ENCODE results near the gene CRYAA. TPM values are rescaled to one million over a fixed set of nuclear protein-coding genes. Genes with fewer than 3 reads are reported as not detected.

The CRYAA gene
- total RNA-seq, 1 donor from 2014 or later: not detected

DNA sequence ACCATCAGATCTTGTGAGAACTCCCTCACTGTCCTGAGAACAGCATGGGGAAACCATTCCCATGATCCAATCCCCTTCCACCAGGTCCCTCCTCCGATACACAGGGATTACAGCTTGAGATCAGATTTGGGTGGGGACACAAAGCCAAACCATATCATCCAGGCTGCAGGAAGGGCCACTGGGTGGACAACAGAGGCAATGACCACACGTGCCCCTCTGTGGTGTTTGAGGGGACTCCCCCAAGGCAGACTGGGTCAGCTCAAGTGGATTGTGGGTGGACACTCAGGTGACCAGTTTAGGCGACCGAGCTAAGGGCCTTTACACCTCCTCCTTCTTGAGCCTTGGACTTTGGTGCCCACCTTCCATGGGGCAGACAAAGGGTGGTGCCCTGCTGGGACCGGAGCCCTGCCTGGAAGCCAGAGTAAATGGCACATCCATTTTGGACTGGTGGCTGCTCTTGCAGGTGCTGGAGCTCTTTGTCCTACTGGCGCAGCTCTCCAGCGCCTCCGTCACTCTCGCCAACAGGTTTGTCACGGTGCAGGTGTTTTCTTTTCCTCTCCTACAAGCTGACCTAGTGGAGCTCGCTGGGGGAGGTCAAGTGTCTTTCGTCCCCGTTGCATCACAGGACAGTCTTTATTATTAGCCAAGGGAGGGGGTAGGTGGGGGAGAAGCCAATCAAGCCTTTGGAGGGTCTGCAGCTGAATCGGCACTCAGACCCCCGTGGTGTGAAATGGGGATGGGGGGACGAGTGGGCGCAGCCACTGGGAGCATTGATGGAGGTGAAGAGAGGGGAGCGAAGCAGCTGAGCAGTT lies 37.6 kb downstream of the CRYAA start:
- Mint-ChIP-seq H3K4me1 (ENCODE audit: low read depth, unreplicated experiment) (no peaks in the 10 kb centered on the region), H3K9me3 (ENCODE audit: unreplicated experiment) (peaks cover 8% of the 10 kb centered on the region), H3K27me3 (ENCODE audit: unreplicated experiment) (peaks cover 5% of the 10 kb centered on the region), H3K36me3 (ENCODE audit: unreplicated experiment) (peaks cover 5% of the 10 kb centered on the region), H3K27ac (ENCODE audit: unreplicated experiment) (no peak overlapping the region), H3K4me3 (ENCODE audit: unreplicated experiment) (no peak overlapping the region)
- TF ChIP-seq, protein P1, sequence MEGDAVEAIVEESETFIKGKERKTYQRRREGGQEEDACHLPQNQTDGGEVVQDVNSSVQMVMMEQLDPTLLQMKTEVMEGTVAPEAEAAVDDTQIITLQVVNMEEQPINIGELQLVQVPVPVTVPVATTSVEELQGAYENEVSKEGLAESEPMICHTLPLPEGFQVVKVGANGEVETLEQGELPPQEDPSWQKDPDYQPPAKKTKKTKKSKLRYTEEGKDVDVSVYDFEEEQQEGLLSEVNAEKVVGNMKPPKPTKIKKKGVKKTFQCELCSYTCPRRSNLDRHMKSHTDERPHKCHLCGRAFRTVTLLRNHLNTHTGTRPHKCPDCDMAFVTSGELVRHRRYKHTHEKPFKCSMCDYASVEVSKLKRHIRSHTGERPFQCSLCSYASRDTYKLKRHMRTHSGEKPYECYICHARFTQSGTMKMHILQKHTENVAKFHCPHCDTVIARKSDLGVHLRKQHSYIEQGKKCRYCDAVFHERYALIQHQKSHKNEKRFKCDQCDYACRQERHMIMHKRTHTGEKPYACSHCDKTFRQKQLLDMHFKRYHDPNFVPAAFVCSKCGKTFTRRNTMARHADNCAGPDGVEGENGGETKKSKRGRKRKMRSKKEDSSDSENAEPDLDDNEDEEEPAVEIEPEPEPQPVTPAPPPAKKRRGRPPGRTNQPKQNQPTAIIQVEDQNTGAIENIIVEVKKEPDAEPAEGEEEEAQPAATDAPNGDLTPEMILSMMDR (IDR thresholded peaks at IDR 0.05; ENCODE audit: partially characterized antibody, unreplicated experiment): no peak
- no peak for DNase-seq

DNA sequence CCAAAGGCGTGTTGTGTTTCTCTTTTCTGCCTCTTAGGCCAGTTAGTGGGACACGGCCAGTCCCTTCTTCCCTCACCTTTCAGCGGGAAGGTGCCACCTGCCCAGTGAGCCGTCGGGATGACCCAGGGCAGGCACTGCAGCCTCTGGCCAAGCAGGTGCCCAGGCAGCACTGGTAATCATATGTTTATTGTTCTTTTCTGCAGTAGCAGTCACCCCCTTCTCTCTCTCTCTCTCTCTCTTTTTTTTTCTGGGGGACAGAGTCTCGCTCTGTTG lies 38.2 kb downstream of the CRYAA start:
- Mint-ChIP-seq H3K36me3 (ENCODE audit: unreplicated experiment) (peaks cover 5% of the 10 kb centered on the region), H3K4me3 (ENCODE audit: unreplicated experiment) (no peak overlapping the region), H3K27ac (ENCODE audit: unreplicated experiment) (no peak overlapping the region), H3K27me3 (ENCODE audit: unreplicated experiment) (peaks cover 5% of the 10 kb centered on the region), H3K4me1 (ENCODE audit: low read depth, unreplicated experiment) (no peaks in the 10 kb centered on the region), H3K9me3 (ENCODE audit: unreplicated experiment) (peaks cover 8% of the 10 kb centered on the region)
- TF ChIP-seq, protein P1 (IDR thresholded peaks at IDR 0.05; ENCODE audit: partially characterized antibody, unreplicated experiment): no peak
- DNase-seq: no peak

DNA sequence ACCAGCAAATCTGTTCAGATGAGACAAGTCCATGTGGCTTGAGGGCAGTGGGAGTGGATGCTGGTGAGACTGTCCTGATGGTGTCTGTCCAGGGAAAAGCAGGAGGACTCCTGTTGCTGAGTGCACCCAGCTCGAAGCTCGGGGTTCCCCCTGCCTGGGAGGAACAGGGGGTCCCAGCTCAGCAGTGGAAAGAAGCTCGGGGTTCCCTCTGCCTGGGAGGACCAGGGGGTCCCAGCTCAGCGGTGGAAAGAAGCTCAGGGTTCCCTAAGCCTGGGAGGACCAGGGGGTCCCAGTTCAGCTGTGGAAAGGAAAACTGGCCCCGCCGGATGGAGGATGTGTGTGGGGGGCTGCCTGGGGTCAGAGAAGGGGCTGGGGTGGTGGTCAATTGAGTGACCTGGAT lies 39.1 kb downstream of the CRYAA start:
- H3K27ac Mint-ChIP-seq (ENCODE audit: unreplicated experiment): no peak overlapping the region

DNA sequence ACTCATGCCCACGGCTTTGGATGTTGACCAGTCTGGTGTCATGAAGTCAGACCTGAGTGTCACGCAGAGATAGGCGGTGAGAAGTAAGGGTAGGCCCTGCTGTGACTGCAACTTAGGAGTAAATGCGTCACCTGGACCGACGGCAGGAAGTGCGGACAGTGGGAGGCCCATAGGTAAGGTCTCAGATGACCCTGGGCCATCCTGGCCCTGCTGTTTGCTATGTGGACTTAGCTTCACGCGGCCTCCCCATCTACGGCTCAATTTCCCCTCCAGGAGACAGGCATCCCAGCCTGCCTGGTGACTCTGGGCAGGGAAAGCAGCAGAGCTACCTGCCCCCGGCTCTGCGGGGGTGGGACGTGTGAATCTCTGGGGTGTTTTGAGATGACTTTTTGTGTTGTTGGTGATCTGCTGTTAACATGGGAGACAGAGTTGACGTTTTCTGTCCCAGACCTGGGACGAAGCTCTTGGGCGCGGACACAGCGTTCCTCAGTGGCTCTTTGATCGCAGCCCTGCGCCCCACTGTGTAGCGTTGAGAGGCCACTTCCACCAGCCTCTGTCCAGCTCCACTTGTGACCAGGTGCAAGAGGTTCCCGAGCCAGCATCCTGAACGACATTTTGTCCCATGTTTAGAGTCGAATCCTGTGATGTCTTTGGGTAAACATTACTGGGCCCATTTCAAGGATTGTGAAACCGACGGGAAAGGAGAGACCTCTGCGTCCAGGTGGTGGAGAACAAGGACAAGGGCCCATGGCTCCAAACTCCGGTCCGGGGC lies 39.9 kb downstream of the CRYAA start:
- no peaks in the 10 kb centered on the region for H3K4me1 Mint-ChIP-seq (ENCODE audit: low read depth, unreplicated experiment)

More for the DNA sequence above, 39.1 kb downstream of the CRYAA start:
- Mint-ChIP-seq H3K27me3 (ENCODE audit: unreplicated experiment) (peaks cover 5% of the 10 kb centered on the region), H3K36me3 (ENCODE audit: unreplicated experiment) (peaks cover 5% of the 10 kb centered on the region), H3K9me3 (ENCODE audit: unreplicated experiment) (peaks cover 8% of the 10 kb centered on the region), H3K4me1 (ENCODE audit: low read depth, unreplicated experiment) (no peaks in the 10 kb centered on the region), H3K4me3 (ENCODE audit: unreplicated experiment) (no peak overlapping the region)
- TF ChIP-seq, protein P1 (IDR thresholded peaks at IDR 0.05; ENCODE audit: partially characterized antibody, unreplicated experiment): no peak
- DNase-seq: no peak

More for the DNA sequence above, 39.9 kb downstream of the CRYAA start:
- no peak for DNase-seq
- TF ChIP-seq, protein P1 (IDR thresholded peaks at IDR 0.05; ENCODE audit: partially characterized antibody, unreplicated experiment): no peak
- H3K4me3 Mint-ChIP-seq (ENCODE audit: unreplicated experiment): no peak overlapping the region
- peaks cover 5% of the 10 kb centered on the region for H3K27me3 Mint-ChIP-seq (ENCODE audit: unreplicated experiment)
- H3K27ac Mint-ChIP-seq (ENCODE audit: unreplicated experiment): no peak overlapping the region
- H3K36me3 Mint-ChIP-seq (ENCODE audit: unreplicated experiment): peaks cover 5% of the 10 kb centered on the region
- peaks cover 7% of the 10 kb centered on the region for H3K9me3 Mint-ChIP-seq (ENCODE audit: unreplicated experiment)

Measured in glutamatergic neuron (in vitro differentiated cells).